Glomerular visceral epithelial cell (primary cell): ENCODE measurements around the gene FAM149B1.
"Not testable (repeated sequence)": the region's sequence is repeated elsewhere in the genome, so short reads cannot be mapped to it uniquely, and the experiment has no call there.

Source experiments
- DNase-seq: peaks from one replicate; pipeline ENCODE4 v3.0.0-alpha.2; 2016; ENCODE audit errors: extremely low spot score

FAM149B1 gene

DNA sequence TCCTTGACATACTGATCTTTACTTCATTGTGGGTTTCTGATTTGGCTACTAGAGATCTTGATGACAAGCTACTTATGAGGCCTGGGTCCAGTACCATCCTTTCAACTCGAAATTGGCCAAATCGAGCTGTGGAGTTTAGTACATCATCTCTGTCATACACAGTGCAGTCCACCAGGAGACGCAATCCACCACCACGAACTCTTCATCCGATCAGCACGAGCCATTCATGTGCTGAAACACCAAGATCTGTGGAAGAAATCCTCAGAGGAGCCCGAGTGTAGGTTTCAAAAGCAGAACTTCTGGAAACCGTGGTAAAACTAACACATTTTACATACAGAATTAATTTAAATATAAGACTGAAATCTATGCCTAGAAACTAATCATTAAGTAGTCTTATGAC lies 65.0 kb downstream of the FAM149B1 start:
- no peak for DNase-seq

DNA sequence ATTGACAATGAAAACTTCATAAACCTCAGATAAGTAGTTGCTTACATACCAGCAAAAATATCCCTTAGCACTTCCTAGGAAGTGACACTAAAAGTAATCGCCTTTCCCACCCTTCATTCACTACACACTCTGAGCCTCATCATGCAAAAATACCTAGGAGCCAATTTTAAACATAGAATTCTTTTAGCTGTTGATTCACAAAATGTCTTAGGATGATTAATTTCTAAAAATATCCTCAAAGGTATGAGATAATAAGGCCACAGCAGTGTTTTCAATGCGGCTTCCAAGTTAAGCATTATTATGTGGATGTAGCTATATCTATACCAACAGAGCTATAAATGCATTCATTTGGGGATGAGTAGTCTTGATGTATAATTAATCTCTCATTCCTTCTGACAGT lies 66.0 kb downstream of the FAM149B1 start:
- DNase-seq, result no peak

DNA sequence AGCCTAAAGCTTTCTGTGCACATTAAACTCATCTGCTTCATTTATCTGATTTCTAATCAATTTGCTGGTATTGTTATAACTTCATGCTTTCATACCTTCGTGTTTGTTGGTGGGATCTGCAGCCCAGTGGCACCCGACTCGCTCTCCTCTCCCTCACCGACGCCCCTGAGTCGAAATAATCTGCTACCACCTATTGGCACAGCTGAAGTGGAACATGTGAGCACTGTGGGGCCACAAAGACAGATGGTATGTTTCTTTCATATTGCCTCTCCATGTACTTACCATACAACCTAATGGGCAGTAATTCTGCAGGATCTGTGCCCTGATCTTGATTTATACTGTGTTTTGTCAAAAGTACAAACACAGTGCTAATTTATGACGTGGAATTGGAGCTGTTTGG lies 66.8 kb downstream of the FAM149B1 start:
- DNase-seq, result no peak

- DNase-seq, result no peak
Measured at GRCh38 chr10:73238990-73239566, 71.2 kb downstream of the FAM149B1 start.

GRCh38 chr10:73239908-73240307 lies 72.0 kb downstream of the FAM149B1 start:
- no peak for DNase-seq

DNA sequence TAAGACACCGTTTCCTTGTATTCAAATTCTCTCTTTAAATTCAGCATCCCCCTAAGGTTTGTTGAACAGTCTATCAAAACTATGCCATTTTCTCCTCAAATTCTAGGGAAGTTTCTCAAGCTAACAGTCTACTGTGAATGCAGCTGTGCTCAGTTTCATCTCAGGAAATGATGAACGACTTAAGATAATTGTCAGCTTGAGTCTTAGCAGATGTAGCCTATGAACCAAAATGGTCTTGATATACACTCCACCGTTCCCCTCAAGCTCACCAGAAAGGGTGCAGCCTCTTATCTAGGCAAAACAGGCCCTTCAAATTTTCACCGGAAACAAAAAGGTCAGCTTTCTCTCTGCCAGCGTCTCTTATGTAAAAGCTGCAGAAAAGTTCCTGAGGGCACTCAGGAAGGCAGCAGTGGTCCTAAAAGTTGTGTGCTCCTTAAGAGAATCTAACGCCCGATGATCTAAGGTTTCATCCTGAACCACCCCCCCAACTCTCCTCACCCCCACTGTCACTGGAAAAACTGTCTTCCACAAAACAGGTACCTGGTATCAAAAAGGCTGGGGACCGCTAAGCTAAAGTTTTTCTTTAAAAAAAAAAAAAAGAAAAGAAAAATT lies 77.1 kb downstream of the FAM149B1 start:
- DNase-seq, result no peak

GRCh38 chr10:73246322-73246645 lies 78.4 kb downstream of the FAM149B1 start:
- no peak for DNase-seq

GRCh38 chr10:73246646-73247508 lies 79.0 kb downstream of the FAM149B1 start, which contains the start of gene DNAJC9:
Gene DNAJC9 (minus strand): TSS chr10:73247255. CDS start chr10:73247189, 66 bp downstream.
- peak; percentile 98 for DNase-seq

DNA sequence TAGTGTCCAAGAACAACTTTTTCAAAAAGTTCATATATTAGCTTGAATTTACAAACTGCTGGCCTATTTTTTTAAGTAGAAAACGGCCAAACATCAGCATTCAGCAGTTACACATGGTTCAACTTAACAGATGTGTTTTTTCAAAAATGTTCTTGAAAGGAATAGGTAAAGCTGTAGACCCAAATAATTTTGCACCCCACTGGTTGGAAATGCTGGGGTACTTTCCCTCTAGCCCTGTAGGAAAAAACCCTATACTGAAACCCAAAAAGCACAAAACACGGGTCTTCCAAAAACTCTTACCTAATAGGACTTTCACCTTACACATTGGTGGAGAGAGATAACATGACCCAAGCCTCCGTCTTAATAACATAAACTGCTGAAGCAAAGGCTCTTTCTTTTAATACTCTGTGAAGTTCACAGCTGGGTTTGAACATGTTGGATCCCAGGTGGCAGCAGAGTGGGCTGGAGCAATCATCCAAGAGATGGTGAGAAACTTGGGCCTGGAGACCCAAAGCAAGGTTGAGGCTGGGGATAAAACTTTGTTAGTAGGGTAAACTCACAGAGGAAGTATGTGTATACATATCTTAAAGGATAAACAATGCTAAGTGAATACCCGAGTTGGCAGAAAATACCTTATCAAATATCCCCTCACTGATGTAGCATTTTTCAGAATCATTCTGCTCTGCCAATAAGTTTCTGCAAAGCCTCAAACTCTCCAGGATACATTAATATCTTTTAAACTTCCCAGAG lies 79.8 kb downstream of the FAM149B1 start:
- DNase-seq, result no peak

- no peak for DNase-seq
Measured at GRCh38 chr10:73248259-73248724, 80.4 kb downstream of the FAM149B1 start.

DNA sequence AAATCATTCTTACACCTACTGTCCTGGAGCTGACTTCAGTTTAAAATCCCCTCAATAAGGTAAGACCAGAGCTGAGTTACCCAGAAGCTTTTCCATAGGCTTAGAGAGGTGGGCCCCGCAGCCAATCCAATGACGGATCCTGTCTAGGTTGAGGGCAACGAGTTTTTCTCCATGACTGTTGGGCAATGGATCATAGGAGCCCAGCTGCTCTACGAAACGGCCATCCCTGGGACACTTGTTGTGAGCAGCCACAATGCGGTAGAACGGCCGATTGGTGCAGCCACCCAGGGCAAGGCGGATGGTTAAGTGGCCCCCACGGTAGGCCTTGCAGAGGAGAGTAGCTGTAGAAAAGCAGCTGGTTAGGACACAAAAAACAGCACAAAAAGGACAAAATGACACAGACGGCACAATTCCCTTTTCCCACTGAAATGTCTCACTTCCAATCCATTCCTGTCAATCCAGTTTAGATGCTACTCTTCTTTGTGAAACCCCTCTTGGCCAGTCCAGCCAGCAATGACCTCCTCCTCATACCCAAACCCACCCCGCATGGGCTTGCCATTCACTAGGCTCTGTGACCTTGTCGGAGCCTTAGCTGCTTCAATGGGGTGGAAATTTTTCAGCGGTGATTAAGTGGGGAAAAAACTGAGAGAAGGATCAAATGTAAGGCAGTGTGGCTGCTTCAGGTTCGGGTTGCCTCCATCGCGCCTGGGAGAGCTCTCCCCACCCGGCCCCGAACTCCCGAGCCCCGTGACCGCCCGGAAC lies 83.9 kb downstream of the FAM149B1 start:
- no peak for DNase-seq

- DNase-seq, result peak; percentile 96
Measured at GRCh38 chr10:73252445-73253224, 84.7 kb downstream of the FAM149B1 start, which contains the start of gene MRPS16. Gene MRPS16 (minus strand): TSS chr10:73252644. CDS start chr10:73252482, 162 bp downstream.

GRCh38 chr10:73253225-73253555 lies 85.3 kb downstream of the FAM149B1 start:
- DNase-seq, result no peak

GRCh38 chr10:73258612-73259011 lies 90.7 kb downstream of the FAM149B1 start:
- not testable (repeated sequence) for DNase-seq

DNA sequence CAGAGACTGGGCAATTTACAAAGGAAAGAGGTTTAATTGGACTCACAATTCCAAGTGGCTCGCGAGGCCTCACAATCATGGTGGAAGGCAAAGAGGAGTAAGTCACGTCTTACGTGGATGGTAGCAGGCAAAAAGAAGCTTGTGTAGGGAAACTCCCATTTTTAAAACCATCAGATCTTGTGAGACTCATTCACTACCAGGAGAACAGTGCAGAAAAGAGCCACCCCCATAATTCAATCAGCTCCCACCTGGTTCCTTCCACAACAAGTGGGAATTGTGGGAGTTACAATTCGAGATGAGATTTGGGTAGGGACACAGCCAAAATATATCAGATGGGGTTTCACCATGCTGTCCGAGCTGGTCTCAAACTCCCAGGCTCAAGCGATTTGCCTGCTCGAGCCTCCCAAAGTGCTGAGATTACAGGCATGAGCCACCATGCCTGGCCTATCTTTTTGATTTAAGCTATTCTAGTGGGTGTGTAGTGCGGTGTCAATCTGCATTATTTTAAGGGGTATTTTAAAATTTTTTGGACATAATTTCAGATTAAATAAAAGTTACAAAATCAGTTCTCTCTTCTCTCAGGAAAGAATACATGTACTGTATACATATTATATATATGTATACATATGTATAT lies 93.6 kb downstream of the FAM149B1 start:
- DNase-seq, result no peak

DNA sequence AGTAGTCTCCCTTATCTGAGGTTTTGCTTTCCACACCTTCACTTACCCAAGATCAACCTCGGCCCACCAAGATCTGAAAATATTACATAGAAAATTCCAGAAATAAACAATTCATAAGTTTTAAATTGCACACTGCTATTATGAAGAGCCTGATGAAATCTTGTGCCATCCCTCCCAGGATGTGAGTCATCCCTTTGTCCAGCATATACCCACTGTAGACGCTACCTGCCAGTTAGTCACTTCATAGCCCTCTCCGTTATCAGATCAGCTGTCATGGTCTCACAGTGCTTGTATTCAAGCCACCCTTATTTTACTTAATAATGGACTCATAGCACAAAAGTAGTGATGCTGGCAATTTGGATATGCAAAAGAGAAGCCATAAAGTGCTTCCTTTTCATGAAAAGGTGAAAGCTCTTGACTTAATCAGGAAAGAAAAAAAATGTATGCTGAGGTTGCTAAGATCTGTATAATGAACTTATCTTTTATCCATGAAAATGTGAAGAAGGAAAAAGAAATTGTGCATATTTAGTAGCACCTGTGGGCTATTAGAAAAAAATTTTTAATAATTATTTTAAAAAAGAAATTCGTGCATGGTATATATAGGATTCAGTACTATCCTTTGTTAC lies 94.3 kb downstream of the FAM149B1 start:
- peak; percentile 81 for DNase-seq

GRCh38 chr10:73262880-73263555 lies 95.1 kb downstream of the FAM149B1 start:
- no peak for DNase-seq

GRCh38 chr10:73263693-73264347 lies 95.9 kb downstream of the FAM149B1 start:
- DNase-seq, result peak; percentile 45
